GM19043 (cell line): Measurements from ENCODE around the gene OTOG.

Source experiments
- ATAC-seq: cut with Tn5 transposase; IDR thresholded peaks from one replicate; pipeline ENCODE4 v1.9.1; 2021; ENCODE audit warnings: low read depth; ENCODE audit not compliant: unreplicated experiment

OTOG gene

DNA sequence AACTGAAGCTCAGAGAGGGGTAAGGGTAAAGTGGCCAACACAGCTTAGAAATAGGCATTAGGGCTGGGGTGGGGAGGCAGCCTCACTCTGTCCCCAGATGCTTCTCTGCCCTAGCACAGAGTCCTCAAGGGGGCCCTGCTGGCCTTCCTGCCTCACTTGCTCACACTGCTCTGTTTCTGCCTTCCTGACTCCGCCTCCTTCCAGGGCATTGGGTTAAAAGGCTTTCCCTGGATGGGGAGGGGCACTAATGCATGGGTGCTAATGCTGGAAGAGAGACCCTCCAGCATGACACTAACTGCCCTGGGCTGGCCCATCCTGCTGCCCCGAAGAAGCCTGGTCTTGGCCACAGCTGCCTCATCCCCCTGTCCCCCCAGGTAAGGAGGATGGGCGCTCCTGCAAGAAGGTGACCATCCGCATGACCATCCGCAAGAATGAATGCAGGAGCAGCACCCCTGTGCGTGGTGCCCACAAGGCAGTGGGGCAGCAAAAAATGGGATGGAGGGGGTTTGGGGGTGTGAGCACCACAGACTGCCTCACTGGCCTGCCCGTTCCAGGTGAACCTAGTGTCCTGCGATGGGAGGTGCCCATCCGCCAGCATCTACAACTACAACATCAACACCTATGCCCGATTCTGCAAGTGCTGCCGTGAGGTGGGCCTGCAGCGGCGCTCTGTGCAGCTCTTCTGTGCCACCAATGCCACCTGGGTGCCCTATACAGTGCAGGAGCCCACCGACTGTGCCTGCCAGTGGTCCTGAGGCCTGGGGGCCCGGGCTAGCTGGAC, 98.3 kb downstream of the OTOG start:
- no peak for ATAC-seq

- no peak for ATAC-seq
Measured at GRCh38 chr11:17646451-17647145, 99.5 kb downstream of the OTOG start.

DNA sequence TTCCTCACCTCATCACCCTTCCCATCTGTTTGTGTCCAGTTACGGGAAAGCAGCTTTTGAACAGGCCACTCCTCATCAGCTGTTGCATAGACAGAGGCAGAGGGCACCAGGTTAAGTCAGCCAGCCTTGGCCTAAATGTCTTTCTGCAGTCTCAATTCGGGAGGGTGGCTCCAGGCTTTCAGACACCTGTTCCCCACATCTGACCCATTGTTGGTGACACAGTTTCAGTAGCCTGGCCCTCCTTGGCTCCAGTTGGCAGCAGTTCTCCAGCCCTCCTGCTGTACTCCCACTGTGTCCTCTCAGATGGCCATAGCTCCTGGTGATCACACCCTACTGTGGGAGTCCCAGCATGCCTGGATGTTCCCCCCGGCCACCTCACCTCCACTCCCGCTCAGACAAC, 101.5 kb downstream of the OTOG start:
- no peak for ATAC-seq

- ATAC-seq: no peak
Measured at GRCh38 chr11:17649261-17649660, 102.2 kb downstream of the OTOG start.

GRCh38 chr11:17649696-17650095, 102.6 kb downstream of the OTOG start:
- ATAC-seq: no peak

- no peak for ATAC-seq
Measured at GRCh38 chr11:17650127-17650911, 103.3 kb downstream of the OTOG start.

- ATAC-seq: no peak
Measured at GRCh38 chr11:17651061-17651460, 104.0 kb downstream of the OTOG start.

GRCh38 chr11:17651681-17652080, 104.6 kb downstream of the OTOG start:
- ATAC-seq: no peak

DNA sequence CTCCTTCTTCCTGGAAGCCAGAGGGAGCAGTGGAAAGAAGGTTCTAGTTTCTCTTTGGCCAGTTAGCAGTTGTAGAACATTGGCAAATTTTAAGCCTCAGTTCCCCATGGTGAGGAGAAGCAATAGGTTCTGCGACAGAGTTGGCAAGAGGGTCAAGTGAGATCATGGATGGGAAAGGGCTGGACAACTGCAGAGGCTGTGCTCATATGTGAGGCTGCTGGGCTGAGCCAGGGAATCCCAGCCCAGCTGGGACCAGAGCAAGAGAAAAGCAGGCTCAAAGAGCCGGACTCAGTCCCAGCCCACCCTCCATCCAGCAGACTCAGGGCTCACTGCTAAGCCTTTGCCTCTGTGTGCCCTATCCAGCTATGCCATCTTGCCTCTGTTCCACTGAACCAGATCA, 105.5 kb downstream of the OTOG start:
- no peak for ATAC-seq

- ATAC-seq: no peak
Measured at GRCh38 chr11:17653611-17654010, 106.6 kb downstream of the OTOG start.

- ATAC-seq: no peak
Measured at GRCh38 chr11:17655682-17656081, 108.6 kb downstream of the OTOG start.

- no peak for ATAC-seq
Measured at GRCh38 chr11:17658211-17658610, 111.2 kb downstream of the OTOG start.

- no peak for ATAC-seq
Measured at GRCh38 chr11:17668166-17668565, 121.1 kb downstream of the OTOG start.

DNA sequence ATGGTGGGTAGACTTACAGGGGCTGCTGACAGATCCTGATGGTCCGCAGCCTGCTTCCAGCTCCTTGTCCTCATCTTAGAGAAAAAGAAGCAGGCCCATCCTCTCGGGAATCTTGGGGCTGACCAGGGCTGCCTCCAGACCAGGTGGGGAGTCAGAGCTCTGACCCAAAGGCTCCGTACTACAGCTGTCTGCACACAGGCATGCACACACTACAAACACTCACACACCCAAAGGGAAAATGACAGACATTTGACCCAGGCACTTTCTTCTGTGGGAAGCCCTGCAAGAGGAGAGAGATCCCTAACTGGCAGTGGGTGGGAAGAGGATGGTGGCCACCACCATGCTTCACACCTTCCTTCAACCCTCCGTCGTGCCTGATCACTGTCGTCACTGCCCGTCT, 125.4 kb downstream of the OTOG start:
- no peak for ATAC-seq

- ATAC-seq: no peak
Measured at GRCh38 chr11:17673951-17674350, 126.9 kb downstream of the OTOG start.

DNA sequence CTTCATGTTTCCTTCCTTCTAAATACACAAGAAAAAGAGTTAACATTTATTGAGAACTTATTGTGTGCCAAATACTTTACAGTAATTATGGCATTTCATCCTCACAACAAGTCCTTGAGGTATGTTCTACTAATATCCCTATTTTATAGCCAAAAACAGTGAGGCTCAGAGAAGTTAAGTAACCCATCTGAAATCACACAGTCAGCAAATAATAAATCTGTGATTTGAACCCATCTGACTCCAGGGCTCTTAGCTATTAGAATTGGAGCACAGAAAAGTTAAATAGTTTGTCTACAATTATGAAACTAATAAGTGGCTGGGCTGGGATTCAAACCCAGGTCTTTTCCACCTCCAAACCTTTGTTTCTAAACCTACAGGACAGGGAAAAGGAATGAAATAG, 135.8 kb downstream of the OTOG start:
- no peak for ATAC-seq

DNA sequence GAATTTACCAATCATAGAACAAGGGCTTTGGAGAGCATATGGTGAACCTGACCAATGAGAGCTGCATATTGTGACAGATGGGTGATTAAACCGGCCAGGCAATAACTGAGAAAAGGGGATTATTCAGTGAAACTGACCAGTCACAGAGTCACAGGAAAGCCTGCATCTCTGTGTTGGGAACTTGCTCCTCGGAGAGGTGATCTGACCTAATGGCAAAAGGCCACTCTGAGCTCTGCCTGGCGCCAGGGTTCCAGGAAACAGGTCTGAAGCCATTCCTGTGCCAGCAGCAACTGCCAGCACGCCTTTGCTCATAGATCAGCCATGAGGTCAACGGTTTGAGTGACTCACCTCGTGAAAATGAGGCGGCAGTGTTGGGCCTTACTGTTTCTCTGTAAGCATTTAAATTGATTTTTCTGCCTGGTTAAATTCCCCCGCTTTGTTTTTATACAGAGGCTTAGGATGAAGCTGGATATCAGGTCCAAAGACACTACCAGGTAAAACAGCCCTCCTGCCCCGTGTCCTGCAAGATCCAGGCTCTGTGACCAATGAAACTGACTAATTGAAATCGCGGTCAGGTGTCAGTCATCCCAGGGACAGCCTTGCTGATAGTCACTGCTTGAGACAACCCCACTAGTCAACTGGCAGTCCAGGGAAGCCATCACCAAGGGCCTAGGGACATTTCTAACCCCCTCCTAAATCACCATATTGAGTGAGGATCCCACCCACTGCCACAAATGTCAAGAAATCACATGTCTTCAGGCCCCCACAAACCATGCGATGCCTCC, 136.5 kb downstream of the OTOG start:
- no peak for ATAC-seq

GRCh38 chr11:17684550-17684949, 137.5 kb downstream of the OTOG start:
- no peak for ATAC-seq

DNA sequence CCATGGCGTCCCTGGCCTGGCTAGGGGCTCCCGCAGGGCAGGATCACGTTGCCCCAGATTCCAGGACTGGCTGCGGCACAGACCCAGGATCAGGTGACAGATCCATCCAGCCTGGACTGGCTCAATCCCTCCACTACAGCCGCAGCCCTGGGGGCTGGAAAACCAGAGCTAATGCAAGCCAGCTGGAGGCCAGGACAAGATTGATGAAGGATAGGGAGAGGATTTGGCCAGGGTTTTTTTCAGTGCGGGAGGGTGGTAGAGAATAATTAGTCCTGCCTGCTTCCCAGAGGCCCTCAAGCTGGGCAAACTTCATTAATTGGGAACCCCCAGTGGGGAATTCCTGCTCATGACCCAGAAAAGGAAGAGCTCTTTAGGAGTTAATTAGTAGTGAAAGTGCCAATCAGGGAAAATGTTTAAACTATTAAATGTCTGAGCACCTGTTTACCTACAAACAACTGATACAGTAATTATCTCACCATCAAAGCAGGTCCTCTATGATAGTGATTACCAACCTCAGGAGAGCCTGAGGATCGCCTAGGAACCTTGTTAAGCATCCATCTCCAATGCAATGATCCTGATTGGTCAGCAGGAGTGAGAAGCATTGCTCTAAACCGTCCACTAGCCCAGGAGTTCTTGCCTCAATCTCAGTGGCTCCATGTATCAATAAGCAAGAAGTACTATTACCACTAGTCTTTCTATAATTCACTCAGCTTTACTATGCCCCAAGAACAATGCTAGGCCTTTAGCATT, 139.3 kb downstream of the OTOG start:
- no peak for ATAC-seq
